Activated CD4-positive, alpha-beta memory T cell treated with anti-CD3 and anti-CD28 coated beads for 36 hours (primary cell): ENCODE data around the gene SLC38A10. TPM values are rescaled to one million over a fixed set of nuclear protein-coding genes. Genes with fewer than 3 reads are reported as not detected.

Experiments used
- CTCF ChIA-PET: fragments of 350-600 bp; sonication (Branson Sonifier 250); formaldehyde crosslinking; loops from one replicate; lab custom pipeline; 2021; ENCODE audit warnings: antibody characterized with exemption, inconsistent platforms; lab: Charles Lee
- POLR2A ChIA-PET: fragments of 350-600 bp; sonication (Branson Sonifier 250); formaldehyde crosslinking; loops from one replicate; lab custom pipeline; 2021; ENCODE audit warnings: antibody characterized with exemption; lab: Charles Lee
- DNase-seq: peaks from one replicate; pipeline ENCODE4 v3.0.0-alpha.2; 2020
- H3K27ac Mint-ChIP-seq: one replicate; pipeline ENCODE4 v1.8.0; 2021; ENCODE audit warnings: mixed read lengths
- H3K27me3 Mint-ChIP-seq: one replicate; pipeline ENCODE4 v1.8.0; 2021; ENCODE audit warnings: mixed read lengths
- H3K36me3 Mint-ChIP-seq: one replicate; pipeline ENCODE4 v1.8.0; 2021; ENCODE audit warnings: mixed read lengths
- H3K4me1 Mint-ChIP-seq: one replicate; pipeline ENCODE4 v1.8.0; 2021; ENCODE audit warnings: low read depth, mixed read lengths
- H3K4me3 Mint-ChIP-seq: one replicate; pipeline ENCODE4 v1.8.0; 2021; ENCODE audit warnings: mild to moderate bottlenecking, mixed read lengths
- H3K9me3 Mint-ChIP-seq: one replicate; pipeline ENCODE4 v1.8.0; 2021; ENCODE audit warnings: mixed read lengths
- intact Hi-C: fragments of 100-400 bp; cut with micrococcal nuclease; formaldehyde crosslinking; loops from one replicate; pipeline ENCODE4 v1.15.1; 2023
- total RNA-seq, 2 experiments: library from RNA; stranded (reverse); gene quantifications; one replicate each; pipeline ENCODE4 v1.2.3, GENCODE V29; 2021

The SLC38A10 gene
- total RNA-seq, 2 experiments from 2014 or later, result 60.7 to 60.9 TPM

GRCh38 chr17:81335773-81336157 is 40.7 kb upstream of the SLC38A10 start:
- no peak overlapping the region for H3K27ac Mint-ChIP-seq
- no peaks in the 10 kb centered on the region for H3K9me3 Mint-ChIP-seq
- intact Hi-C loops, result no loop called here
- H3K27me3 Mint-ChIP-seq, result peaks cover 41% of the 10 kb centered on the region
- H3K4me3 Mint-ChIP-seq, result no peak overlapping the region
- DNase-seq, result no peak
- no peaks in the 10 kb centered on the region for H3K36me3 Mint-ChIP-seq
- H3K4me1 Mint-ChIP-seq, result no peaks in the 10 kb centered on the region
- ChIA-PET POLR2A (no interaction called here), CTCF (no interaction called here)

GRCh38 chr17:81334987-81335772 is 40.1 kb upstream of the SLC38A10 start:
- H3K9me3 Mint-ChIP-seq, result no peaks in the 10 kb centered on the region
- DNase-seq, result no peak
- no peak overlapping the region for H3K4me3 Mint-ChIP-seq
- CTCF ChIA-PET, result interaction anchor here (0.6 to 1.3 kb wide), 3 partner anchors 44 to 318 kb away, joined by 3 read pairs; no protein-coding TSS in a partner anchor
- POLR2A ChIA-PET, result no interaction called here
- no peak overlapping the region for H3K27ac Mint-ChIP-seq
- no peaks in the 10 kb centered on the region for H3K36me3 Mint-ChIP-seq
- H3K4me1 Mint-ChIP-seq, result no peaks in the 10 kb centered on the region
- H3K27me3 Mint-ChIP-seq, result peaks cover 40% of the 10 kb centered on the region
- intact Hi-C loops, result no loop called here

- ChIA-PET POLR2A (no interaction called here), CTCF (interaction anchor here (1.0 to 1.3 kb wide), 2 partner anchors 43 to 106 kb away, joined by 3 read pairs; no protein-coding TSS in a partner anchor)
Measured at GRCh38 chr17:81334391-81334901, 39.3 kb upstream of the SLC38A10 start.

GRCh38 chr17:81333616-81334368 is 38.7 kb upstream of the SLC38A10 start:
- peaks cover 31% of the 10 kb centered on the region for H3K27me3 Mint-ChIP-seq
- H3K36me3 Mint-ChIP-seq, result no peaks in the 10 kb centered on the region
- no peaks in the 10 kb centered on the region for H3K4me1 Mint-ChIP-seq
- no peaks in the 10 kb centered on the region for H3K9me3 Mint-ChIP-seq
- DNase-seq, result no peak
- no peak overlapping the region for H3K27ac Mint-ChIP-seq
- ChIA-PET CTCF (interaction anchor here (1.3 kb wide), 1 partner anchor 42 kb away, joined by 3 read pairs; no protein-coding TSS in a partner anchor), POLR2A (no interaction called here)
- intact Hi-C loops, result no loop called here
- H3K4me3 Mint-ChIP-seq, result no peak overlapping the region

More at GRCh38 chr17:81334391-81334901, 39.3 kb upstream of the SLC38A10 start:
- H3K4me3 Mint-ChIP-seq, result no peak overlapping the region
- intact Hi-C loops, result no loop called here
- no peaks in the 10 kb centered on the region for H3K4me1 Mint-ChIP-seq
- no peak for DNase-seq
- H3K27ac Mint-ChIP-seq, result no peak overlapping the region
- H3K9me3 Mint-ChIP-seq, result no peaks in the 10 kb centered on the region
- no peaks in the 10 kb centered on the region for H3K36me3 Mint-ChIP-seq
- peaks cover 38% of the 10 kb centered on the region for H3K27me3 Mint-ChIP-seq

- H3K4me1 Mint-ChIP-seq, result no peaks in the 10 kb centered on the region
- POLR2A ChIA-PET, result no interaction called here
- H3K36me3 Mint-ChIP-seq, result no peaks in the 10 kb centered on the region
- H3K9me3 Mint-ChIP-seq, result no peaks in the 10 kb centered on the region
- no peak for DNase-seq
- intact Hi-C loops, result no loop called here
- H3K27me3 Mint-ChIP-seq, result peaks cover 25% of the 10 kb centered on the region
- no peak overlapping the region for H3K4me3 Mint-ChIP-seq
- H3K27ac Mint-ChIP-seq, result no peak overlapping the region
- CTCF ChIA-PET, result no interaction called here
Measured at GRCh38 chr17:81332914-81333528, 37.9 kb upstream of the SLC38A10 start.

GRCh38 chr17:81332118-81332834 is 37.2 kb upstream of the SLC38A10 start:
- no peak for DNase-seq
- Mint-ChIP-seq H3K4me3 (no peak overlapping the region), H3K27ac (no peak overlapping the region), H3K9me3 (no peaks in the 10 kb centered on the region), H3K27me3 (peaks cover 22% of the 10 kb centered on the region), H3K4me1 (no peaks in the 10 kb centered on the region), H3K36me3 (no peaks in the 10 kb centered on the region)
- ChIA-PET CTCF (no interaction called here), POLR2A (no interaction called here)
- intact Hi-C loops, result no loop called here

- DNase-seq, result no peak
- ChIA-PET POLR2A (no interaction called here), CTCF (no interaction called here)
- intact Hi-C loops, result no loop called here
- Mint-ChIP-seq H3K36me3 (no peaks in the 10 kb centered on the region), H3K9me3 (no peaks in the 10 kb centered on the region), H3K27ac (no peak overlapping the region), H3K27me3 (peaks cover 24% of the 10 kb centered on the region), H3K4me3 (no peak overlapping the region), H3K4me1 (no peaks in the 10 kb centered on the region)
Measured at GRCh38 chr17:81331527-81332043, 36.5 kb upstream of the SLC38A10 start.

GRCh38 chr17:81330884-81331245 is 35.8 kb upstream of the SLC38A10 start:
- POLR2A ChIA-PET, result no interaction called here
- no peak overlapping the region for H3K4me3 Mint-ChIP-seq
- no peaks in the 10 kb centered on the region for H3K9me3 Mint-ChIP-seq
- CTCF ChIA-PET, result no interaction called here
- DNase-seq, result no peak
- peaks cover 22% of the 10 kb centered on the region for H3K27me3 Mint-ChIP-seq
- intact Hi-C loops, result no loop called here
- no peak overlapping the region for H3K27ac Mint-ChIP-seq
- H3K36me3 Mint-ChIP-seq, result no peaks in the 10 kb centered on the region
- H3K4me1 Mint-ChIP-seq, result no peaks in the 10 kb centered on the region

- intact Hi-C loops, result no loop called here
- Mint-ChIP-seq H3K27ac (no peak overlapping the region), H3K36me3 (no peaks in the 10 kb centered on the region), H3K4me3 (no peak overlapping the region), H3K27me3 (peaks cover 17% of the 10 kb centered on the region), H3K9me3 (no peaks in the 10 kb centered on the region), H3K4me1 (no peaks in the 10 kb centered on the region)
- ChIA-PET CTCF (no interaction called here), POLR2A (interaction anchor here (0.5 kb wide), 1 partner anchor 69 kb away, joined by 3 read pairs; no protein-coding TSS in a partner anchor)
- DNase-seq, result no peak
Measured at GRCh38 chr17:81329927-81330883, 35.1 kb upstream of the SLC38A10 start.

- POLR2A ChIA-PET, result no interaction called here
- no peaks in the 10 kb centered on the region for H3K9me3 Mint-ChIP-seq
- H3K4me3 Mint-ChIP-seq, result no peak overlapping the region
- intact Hi-C loops, result no loop called here
- CTCF ChIA-PET, result no interaction called here
- no peak overlapping the region for H3K27ac Mint-ChIP-seq
- no peaks in the 10 kb centered on the region for H3K36me3 Mint-ChIP-seq
- no peak for DNase-seq
- no peaks in the 10 kb centered on the region for H3K4me1 Mint-ChIP-seq
- peaks cover 16% of the 10 kb centered on the region for H3K27me3 Mint-ChIP-seq
Measured at GRCh38 chr17:81328978-81329926, 34.1 kb upstream of the SLC38A10 start.
